ENCODE data around the gene CLDN12. TPM values are rescaled to one million over a fixed set of nuclear protein-coding genes. Genes with fewer than 3 reads are reported as not detected.

The CLDN12 gene
- total and polyA plus RNA-seq, 2 donors (not counting 1 experiment from before 2014, with no cell fraction given) = 1.2 to 14.1 TPM

DNA sequence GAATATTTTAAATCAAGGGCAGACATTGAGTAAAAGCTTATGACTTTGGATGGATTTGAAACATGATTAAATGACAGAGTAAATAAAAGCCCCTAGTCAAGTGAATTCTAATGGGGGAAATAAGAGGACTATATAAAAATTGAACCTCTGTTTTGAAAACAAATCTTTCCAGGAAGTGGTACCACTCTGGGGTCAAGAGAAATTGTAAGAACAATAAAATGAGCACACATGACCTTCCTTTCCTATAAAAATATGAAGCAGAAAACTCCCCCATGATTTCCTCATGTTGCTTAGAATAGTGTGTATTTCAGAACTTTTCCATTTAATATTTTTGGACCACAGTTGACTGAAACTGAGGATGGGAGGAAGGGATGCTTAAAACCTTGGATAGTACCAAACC is 12.3 kb upstream of the CLDN12 start:
- intact Hi-C loops (cut with micrococcal nuclease) = no loop called here
- Mint-ChIP-seq H3K4me3 (no peak overlapping the region), H3K9me3 (ENCODE audit: insufficient read depth) (peaks cover under 1% of the 10 kb centered on the region), H3K27ac (no peak overlapping the region), H3K4me1 (no peaks in the 10 kb centered on the region), H3K27me3 (no peaks in the 10 kb centered on the region)
- peaks cover 0 to 6% of the 10 kb centered on the region in 2 experiments for H3K36me3 ChIP-seq (replicated peaks in 1 of 2; ENCODE audit: control extremely low read depth in 1 of 2, control insufficient read depth in 1 of 2, extremely low read depth in 1 of 2, insufficient read depth in 2 of 2, low read length in 1 of 2)
- H3K27ac ChIP-seq (ENCODE audit: low read length in 2 of 2) = no peak overlapping the region
- peaks cover 0 to 7% (median 0%) of the 10 kb centered on the region in 3 donors for H3K9me3 ChIP-seq (ENCODE audit: control extremely low read depth in 1 of 3, control insufficient read depth in 2 of 3, insufficient read depth in 1 of 3, low read length in 2 of 3)
- no peaks in the 10 kb centered on the region for H3K4me1 ChIP-seq (ENCODE audit: control insufficient read depth in 2 of 2, insufficient read depth in 2 of 2, low read length in 2 of 2)
- H4K20me1 ChIP-seq (ENCODE audit: control insufficient read depth, insufficient read depth, low read length, poor library complexity, severe bottlenecking) = no peaks in the 10 kb centered on the region
- no peaks in the 10 kb centered on the region for H3K79me2 ChIP-seq (ENCODE audit: control insufficient read depth, insufficient read depth, low read length)
- no peak overlapping the region for H2AFZ ChIP-seq (ENCODE audit: insufficient read depth, low read depth, low read length, poor library complexity, severe bottlenecking)
- DNase-seq (no peak), ATAC-seq (ENCODE audit: low read depth) (no peak)
- H3K9ac ChIP-seq (ENCODE audit: low read length) = no peak overlapping the region
- no peak overlapping the region for H3K4me2 ChIP-seq (replicated peaks; ENCODE audit: low read depth, low read length, poor library complexity, severe bottlenecking)
- ChIA-PET CTCF (interaction anchor here (1.2 to 1.3 kb wide), 2 partner anchors 37 to 237 kb away, joined by 3 read pairs; partner anchors contain the start of gene STEAP1), POLR2A (no interaction called here)
- TF ChIP-seq, protein P1, sequence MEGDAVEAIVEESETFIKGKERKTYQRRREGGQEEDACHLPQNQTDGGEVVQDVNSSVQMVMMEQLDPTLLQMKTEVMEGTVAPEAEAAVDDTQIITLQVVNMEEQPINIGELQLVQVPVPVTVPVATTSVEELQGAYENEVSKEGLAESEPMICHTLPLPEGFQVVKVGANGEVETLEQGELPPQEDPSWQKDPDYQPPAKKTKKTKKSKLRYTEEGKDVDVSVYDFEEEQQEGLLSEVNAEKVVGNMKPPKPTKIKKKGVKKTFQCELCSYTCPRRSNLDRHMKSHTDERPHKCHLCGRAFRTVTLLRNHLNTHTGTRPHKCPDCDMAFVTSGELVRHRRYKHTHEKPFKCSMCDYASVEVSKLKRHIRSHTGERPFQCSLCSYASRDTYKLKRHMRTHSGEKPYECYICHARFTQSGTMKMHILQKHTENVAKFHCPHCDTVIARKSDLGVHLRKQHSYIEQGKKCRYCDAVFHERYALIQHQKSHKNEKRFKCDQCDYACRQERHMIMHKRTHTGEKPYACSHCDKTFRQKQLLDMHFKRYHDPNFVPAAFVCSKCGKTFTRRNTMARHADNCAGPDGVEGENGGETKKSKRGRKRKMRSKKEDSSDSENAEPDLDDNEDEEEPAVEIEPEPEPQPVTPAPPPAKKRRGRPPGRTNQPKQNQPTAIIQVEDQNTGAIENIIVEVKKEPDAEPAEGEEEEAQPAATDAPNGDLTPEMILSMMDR (IDR thresholded peaks at IDR 0.05) = no peak
- no peak for TF ChIP-seq EZH2 (IDR thresholded peaks at IDR 0.05; ENCODE audit: borderline replicate concordance, insufficient read depth, low read depth, low read length, poor library complexity, severe bottlenecking)
- H3K4me3 ChIP-seq (ENCODE audit: control extremely low read depth in 1 of 5, extremely low read depth in 1 of 5, insufficient read depth in 1 of 5, low read depth in 2 of 5, low read length in 4 of 5) = no peak overlapping the region
- no peaks in the 10 kb centered on the region for H3K27me3 ChIP-seq (replicated peaks in 1 of 4; ENCODE audit: control extremely low read depth in 1 of 4, control insufficient read depth in 3 of 4, insufficient read depth in 4 of 4, low read length in 3 of 4)

DNA sequence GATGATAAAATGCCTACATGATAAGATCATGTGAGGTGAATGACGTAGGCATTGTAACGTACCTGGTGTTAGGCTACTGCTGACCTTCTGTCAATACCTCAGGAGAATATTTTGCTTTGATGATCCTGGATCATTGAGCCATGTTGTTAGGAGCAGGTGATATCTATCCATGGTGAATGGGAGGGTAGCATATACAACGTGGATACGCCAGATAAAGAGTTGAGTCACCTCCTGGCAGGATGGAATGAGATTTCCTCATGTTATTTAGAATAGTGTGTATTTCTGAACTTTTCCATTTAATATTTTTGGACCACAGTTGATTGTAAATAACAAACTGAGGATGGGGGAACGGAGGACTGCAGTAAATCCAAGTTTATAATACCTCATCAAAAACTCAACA is 11.8 kb upstream of the CLDN12 start:
- no peak overlapping the region for H3K4me2 ChIP-seq (replicated peaks; ENCODE audit: low read depth, low read length, poor library complexity, severe bottlenecking)
- POLR2A ChIA-PET = no interaction called here

More for the DNA sequence above, 11.8 kb upstream of the CLDN12 start:
- no peak for DNase-seq
- Mint-ChIP-seq H3K9me3 (ENCODE audit: insufficient read depth) (peaks cover 4% of the 10 kb centered on the region), H3K27me3 (no peaks in the 10 kb centered on the region), H3K4me3 (no peak overlapping the region), H3K4me1 (no peaks in the 10 kb centered on the region), H3K27ac (no peak overlapping the region)
- H3K9ac ChIP-seq (ENCODE audit: low read length) = no peak overlapping the region
- no peaks in the 10 kb centered on the region for H3K4me1 ChIP-seq (ENCODE audit: control insufficient read depth in 2 of 2, insufficient read depth in 2 of 2, low read length in 2 of 2)
- no peak for ATAC-seq (ENCODE audit: low read depth)
- H3K27me3 ChIP-seq (replicated peaks in 1 of 4; ENCODE audit: control extremely low read depth in 1 of 4, control insufficient read depth in 3 of 4, insufficient read depth in 4 of 4, low read length in 3 of 4) = no peaks in the 10 kb centered on the region
- peaks cover 0 to 1% of the 10 kb centered on the region in 2 experiments for H3K36me3 ChIP-seq (replicated peaks in 1 of 2; ENCODE audit: control extremely low read depth in 1 of 2, control insufficient read depth in 1 of 2, extremely low read depth in 1 of 2, insufficient read depth in 2 of 2, low read length in 1 of 2)
- no peak overlapping the region for H3K27ac ChIP-seq (ENCODE audit: low read length in 2 of 2)
- 92% methylated on average over 2 of the region's 5 CpGs for WGBS (ENCODE audit: insufficient coverage)
- no peak overlapping the region for H2AFZ ChIP-seq (ENCODE audit: insufficient read depth, low read depth, low read length, poor library complexity, severe bottlenecking)
- TF ChIP-seq, protein P1 (IDR thresholded peaks at IDR 0.05) = no peak
- no peak for TF ChIP-seq EZH2 (IDR thresholded peaks at IDR 0.05; ENCODE audit: borderline replicate concordance, insufficient read depth, low read depth, low read length, poor library complexity, severe bottlenecking)
- intact Hi-C loops (cut with micrococcal nuclease) = no loop called here
- H4K20me1 ChIP-seq (ENCODE audit: control insufficient read depth, insufficient read depth, low read length, poor library complexity, severe bottlenecking) = no peaks in the 10 kb centered on the region
- CTCF ChIA-PET = no interaction called here
- H3K79me2 ChIP-seq (ENCODE audit: control insufficient read depth, insufficient read depth, low read length) = no peaks in the 10 kb centered on the region
- H3K4me3 ChIP-seq (ENCODE audit: control extremely low read depth in 1 of 5, extremely low read depth in 1 of 5, insufficient read depth in 1 of 5, low read depth in 2 of 5, low read length in 4 of 5) = no peak overlapping the region
- H3K9me3 ChIP-seq (ENCODE audit: control extremely low read depth in 1 of 3, control insufficient read depth in 2 of 3, insufficient read depth in 1 of 3, low read length in 2 of 3) = peaks cover 0 to 7% (median 0%) of the 10 kb centered on the region in 3 donors
